ENCODE data around the gene ZNF322.

DNA sequence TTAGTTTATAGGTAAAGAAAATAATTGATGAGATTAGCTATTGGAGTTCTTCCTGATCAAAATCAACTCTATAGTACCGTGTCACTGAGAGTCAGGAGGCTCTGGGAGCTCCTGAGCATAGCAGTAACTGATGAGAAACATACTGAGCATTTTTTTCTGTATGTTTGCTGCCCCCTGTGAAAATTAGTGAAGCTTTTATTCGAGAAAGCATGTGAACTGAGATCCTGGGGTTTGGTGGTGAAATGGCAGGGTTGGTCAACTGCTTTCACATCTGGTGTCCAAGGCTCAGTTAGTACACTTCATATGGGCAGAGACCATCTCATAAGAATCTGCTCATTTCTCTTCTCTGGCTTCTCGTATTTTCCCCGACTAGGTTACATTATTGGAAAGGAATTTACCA, 66.9 kb downstream of the ZNF322 start:
- TF ChIP-seq, protein P1, sequence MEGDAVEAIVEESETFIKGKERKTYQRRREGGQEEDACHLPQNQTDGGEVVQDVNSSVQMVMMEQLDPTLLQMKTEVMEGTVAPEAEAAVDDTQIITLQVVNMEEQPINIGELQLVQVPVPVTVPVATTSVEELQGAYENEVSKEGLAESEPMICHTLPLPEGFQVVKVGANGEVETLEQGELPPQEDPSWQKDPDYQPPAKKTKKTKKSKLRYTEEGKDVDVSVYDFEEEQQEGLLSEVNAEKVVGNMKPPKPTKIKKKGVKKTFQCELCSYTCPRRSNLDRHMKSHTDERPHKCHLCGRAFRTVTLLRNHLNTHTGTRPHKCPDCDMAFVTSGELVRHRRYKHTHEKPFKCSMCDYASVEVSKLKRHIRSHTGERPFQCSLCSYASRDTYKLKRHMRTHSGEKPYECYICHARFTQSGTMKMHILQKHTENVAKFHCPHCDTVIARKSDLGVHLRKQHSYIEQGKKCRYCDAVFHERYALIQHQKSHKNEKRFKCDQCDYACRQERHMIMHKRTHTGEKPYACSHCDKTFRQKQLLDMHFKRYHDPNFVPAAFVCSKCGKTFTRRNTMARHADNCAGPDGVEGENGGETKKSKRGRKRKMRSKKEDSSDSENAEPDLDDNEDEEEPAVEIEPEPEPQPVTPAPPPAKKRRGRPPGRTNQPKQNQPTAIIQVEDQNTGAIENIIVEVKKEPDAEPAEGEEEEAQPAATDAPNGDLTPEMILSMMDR (IDR thresholded peaks at IDR 0.05) = no peak
- TF ChIP-seq POLR2A (IDR thresholded peaks at IDR 0.05) = no peak
